Endothelial cell of umbilical vein (primary cell): Measurements from ENCODE around the gene CGNL1.

ENCODE experiments used
- CTCF ChIP-seq, 2 donors: IDR thresholded peaks; 1 replicate in 1 of 2; 2 replicates in 1 of 2; pipeline ENCODE4 v1.5.1; 2011; ENCODE audit warnings: low read length in 2 of 2, mild to moderate bottlenecking in 2 of 2, moderate library complexity in 2 of 2, control low read depth in 1 of 2, inconsistent platforms in 1 of 2, low read depth in 1 of 2; ENCODE audit not compliant: insufficient read depth in 1 of 2; ENCODE audit errors: extremely low read depth in 1 of 2
- EZH2 ChIP-seq: IDR thresholded peaks from 2 replicates; pipeline ENCODE4 v1.6.1; 2012; ENCODE audit warnings: borderline replicate concordance, low read depth, mild to moderate bottlenecking, moderate library complexity, low read length, inconsistent platforms; ENCODE audit not compliant: severe bottlenecking
- JUN ChIP-seq: IDR thresholded peaks from 2 replicates; pipeline ENCODE4 v1.6.1; 2011; ENCODE audit warnings: borderline replicate concordance, low read depth; ENCODE audit not compliant: insufficient read length, insufficient read depth

DNA sequence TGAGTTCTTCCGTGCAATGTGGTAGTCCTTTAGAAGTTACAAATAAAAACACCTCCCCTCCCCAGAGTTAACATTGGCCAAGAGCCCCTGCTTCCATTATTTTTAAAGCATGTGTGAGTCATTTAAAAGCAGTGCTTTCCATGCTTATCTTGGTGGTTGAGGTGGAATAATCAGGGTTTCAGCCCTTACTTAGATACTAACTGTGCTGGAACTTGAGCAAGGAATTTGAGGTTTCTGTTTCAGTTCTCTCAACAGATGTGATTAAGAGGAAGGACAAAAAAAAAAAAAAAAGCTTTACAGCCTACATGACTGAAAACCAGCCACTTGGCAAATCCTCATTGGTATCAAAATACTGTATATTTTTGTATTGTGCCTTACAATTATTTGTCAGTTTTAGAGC is 64.5 kb downstream of the CGNL1 start:
- TF ChIP-seq CTCF (IDR thresholded peaks at IDR 0.05; ENCODE audit: extremely low read depth in 1 of 2, insufficient read depth in 1 of 2, low read depth in 1 of 2, low read length in 2 of 2) (no peak), JUN (no peak), EZH2 (no peak)
